ENCODE measurements around the gene VKORC1L1. TPM values are rescaled to one million over a fixed set of nuclear protein-coding genes. Genes with fewer than 3 reads are reported as not detected.

Gene VKORC1L1
- total and polyA plus RNA-seq, 2 donors (not counting 3 experiments of a cell fraction or from before 2014, with no cell fraction given): 14.5 to 36.7 TPM

DNA sequence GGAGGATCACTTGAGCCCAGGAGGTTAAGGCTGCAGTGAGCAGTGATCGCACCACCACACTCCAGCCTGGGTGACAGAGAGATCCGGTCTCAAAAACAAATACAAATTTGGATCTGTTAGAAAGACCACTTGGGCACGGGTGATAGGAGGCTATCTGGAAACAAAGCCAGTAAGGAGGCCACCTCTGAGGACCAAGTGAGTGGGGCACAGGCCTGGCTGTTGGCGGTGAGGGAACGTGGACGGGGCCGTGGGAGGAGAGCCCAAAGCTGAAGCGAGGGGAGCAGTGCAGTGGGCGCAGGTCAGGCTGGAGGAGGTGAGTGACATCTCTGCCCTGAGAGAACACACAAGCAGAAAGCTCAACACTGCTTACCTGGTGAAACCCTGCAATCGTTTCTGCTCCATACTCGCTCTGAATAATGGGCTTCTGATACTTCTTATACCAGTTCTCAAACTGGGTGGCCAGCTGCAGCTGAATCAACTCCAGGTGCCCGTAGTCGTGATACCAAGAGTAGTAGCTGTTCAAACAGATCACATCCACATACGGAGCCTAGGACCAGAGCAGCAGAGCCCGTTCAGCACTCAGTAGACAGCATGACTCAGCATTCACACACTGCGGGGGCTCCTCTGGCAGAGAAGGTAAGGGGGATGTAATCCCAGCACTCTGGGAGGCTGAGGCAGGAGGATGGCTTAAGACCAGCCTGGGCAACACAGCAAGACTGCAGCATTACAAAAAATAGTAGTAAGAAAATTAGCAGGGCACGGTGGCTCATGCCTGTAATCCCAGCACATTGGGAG lies 94.7 kb downstream of the VKORC1L1 start:
- no TSS peak for BruUV-seq (replicated peaks)
- dilution Hi-C loops (cut with MboI; ENCODE audit: extremely low pct_ligation_motif_present, low sequenced_read_pairs): no loop called here
- no peak for FAIRE-seq

More for the DNA sequence above, 94.7 kb downstream of the VKORC1L1 start:
- no peak overlapping the region for H3K4me2 ChIP-seq (ENCODE audit: insufficient read depth, low read length)
- H3K9me1 ChIP-seq (replicated peaks; ENCODE audit: control insufficient read depth, extremely low read depth, insufficient read depth, low read length): no peaks in the 10 kb centered on the region
- no peak overlapping the region for H2AFZ ChIP-seq (ENCODE audit: low read depth, low read length)
- H3K27me3 ChIP-seq (ENCODE audit: control insufficient read depth in 2 of 2, insufficient read depth in 2 of 2, low read length in 2 of 2): no peaks in the 10 kb centered on the region
- H3K9ac ChIP-seq (replicated peaks; ENCODE audit: extremely low read depth, insufficient read depth, low read length): no peak overlapping the region
- no peaks in the 10 kb centered on the region for H3K9me3 ChIP-seq (replicated peaks; ENCODE audit: control insufficient read depth, insufficient read depth, low read length)
- H3K36me3 ChIP-seq (ENCODE audit: control insufficient read depth in 2 of 2, extremely low read depth in 1 of 2, insufficient read depth in 2 of 2, low read length in 2 of 2): peaks cover 12 to 19% of the 10 kb centered on the region in 2 experiments
- no peaks in the 10 kb centered on the region for H3K79me2 ChIP-seq (ENCODE audit: control insufficient read depth, insufficient read depth, low read length)
- no peaks in the 10 kb centered on the region for H3K4me1 ChIP-seq (ENCODE audit: control insufficient read depth, extremely low read depth, insufficient read depth, low read length)
- no peak overlapping the region for H3K4me3 ChIP-seq (replicated peaks in 1 of 3; ENCODE audit: insufficient read depth in 1 of 3, low read depth in 1 of 3, low read length in 3 of 3)
- ChIA-PET CTCF (no interaction called here), POLR2A (no interaction called here)
- intact Hi-C loops (cut with micrococcal nuclease): no loop called here
- TF ChIP-seq MAX (IDR thresholded peaks at IDR 0.05; ENCODE audit: insufficient read depth, insufficient read length) (no peak), EZH2 (IDR thresholded peaks at IDR 0.05; ENCODE audit: borderline replicate concordance, low read depth, low read length, severe bottlenecking) (no peak), FOS (IDR thresholded peaks at IDR 0.05; ENCODE audit: borderline replicate concordance, insufficient read depth, low read length) (no peak), GATA2 (IDR thresholded peaks at IDR 0.05; ENCODE audit: insufficient read depth, insufficient read length, low read depth, low read length) (no peak), POLR2A (IDR thresholded peaks at IDR 0.05; ENCODE audit: low read depth, low read length) (no peak), POLR2AphosphoS5 (IDR thresholded peaks at IDR 0.05; ENCODE audit: insufficient read depth, low read depth, low read length) (no peak), JUN (IDR thresholded peaks at IDR 0.05; ENCODE audit: borderline replicate concordance, insufficient read depth, insufficient read length, low read depth) (no peak), MYC (IDR thresholded peaks at IDR 0.05; ENCODE audit: low read depth, low read length) (no peak)
- TF ChIP-seq, protein P1, sequence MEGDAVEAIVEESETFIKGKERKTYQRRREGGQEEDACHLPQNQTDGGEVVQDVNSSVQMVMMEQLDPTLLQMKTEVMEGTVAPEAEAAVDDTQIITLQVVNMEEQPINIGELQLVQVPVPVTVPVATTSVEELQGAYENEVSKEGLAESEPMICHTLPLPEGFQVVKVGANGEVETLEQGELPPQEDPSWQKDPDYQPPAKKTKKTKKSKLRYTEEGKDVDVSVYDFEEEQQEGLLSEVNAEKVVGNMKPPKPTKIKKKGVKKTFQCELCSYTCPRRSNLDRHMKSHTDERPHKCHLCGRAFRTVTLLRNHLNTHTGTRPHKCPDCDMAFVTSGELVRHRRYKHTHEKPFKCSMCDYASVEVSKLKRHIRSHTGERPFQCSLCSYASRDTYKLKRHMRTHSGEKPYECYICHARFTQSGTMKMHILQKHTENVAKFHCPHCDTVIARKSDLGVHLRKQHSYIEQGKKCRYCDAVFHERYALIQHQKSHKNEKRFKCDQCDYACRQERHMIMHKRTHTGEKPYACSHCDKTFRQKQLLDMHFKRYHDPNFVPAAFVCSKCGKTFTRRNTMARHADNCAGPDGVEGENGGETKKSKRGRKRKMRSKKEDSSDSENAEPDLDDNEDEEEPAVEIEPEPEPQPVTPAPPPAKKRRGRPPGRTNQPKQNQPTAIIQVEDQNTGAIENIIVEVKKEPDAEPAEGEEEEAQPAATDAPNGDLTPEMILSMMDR (IDR thresholded peaks at IDR 0.05; ENCODE audit: extremely low read depth in 1 of 2, insufficient read depth in 1 of 2, low read depth in 1 of 2, low read length in 2 of 2): no peak
- H3K27ac ChIP-seq (ENCODE audit: insufficient read depth, low read depth, low read length): no peak overlapping the region
- no peaks in the 10 kb centered on the region for H4K20me1 ChIP-seq (replicated peaks; ENCODE audit: control insufficient read depth, extremely low read depth, insufficient read depth, low read length)
- no peak for DNase-seq (ENCODE audit: low read depth, low spot score)

Measured in endothelial cell of umbilical vein (primary cell).